ENCODE results near the gene MAGOH.

The MAGOH gene

GRCh38 chr1:53183095-53183990 is 55.0 kb downstream of the MAGOH start:
- DNase-seq: no peak

- DNase-seq: no peak
Measured at GRCh38 chr1:53182716-53183094, 55.6 kb downstream of the MAGOH start.

- DNase-seq: peak; percentile 68
Measured at GRCh38 chr1:53182111-53182593, 56.2 kb downstream of the MAGOH start.

- no peak for DNase-seq
Measured at GRCh38 chr1:53180951-53181350, 57.4 kb downstream of the MAGOH start.

GRCh38 chr1:53180226-53180625 is 58.1 kb downstream of the MAGOH start:
- no peak for DNase-seq
